Activated CD4-positive, alpha-beta T cell treated with anti-CD3 and anti-CD28 coated beads, Interleukin-2, amount 10 ng/mL, durations not matched to agents 7 days and 5 days (primary cell): ENCODE measurements around the gene GLS. TPM values are rescaled to one million over a fixed set of nuclear protein-coding genes. Genes with fewer than 3 reads are reported as not detected.
A peak's percentile ranks its signal among the peaks of the same experiment; 100 is the strongest.
"Not testable (repeated sequence)": the region's sequence is repeated elsewhere in the genome, so short reads cannot be mapped to it uniquely, and the experiment has no call there.

Experiments
- CTCF ChIA-PET: fragments of 350-600 bp; sonication (Branson Sonifier 250); formaldehyde crosslinking; loops from one replicate; lab custom pipeline; 2021; ENCODE audit warnings: antibody characterized with exemption; lab: Charles Lee
- POLR2A ChIA-PET: fragments of 350-600 bp; sonication (Branson Sonifier 250); formaldehyde crosslinking; loops from one replicate; lab custom pipeline; 2021; ENCODE audit warnings: antibody characterized with exemption; lab: Charles Lee
- DNase-seq: peaks from one replicate; pipeline ENCODE4 v3.0.0-alpha.2; 2020
- H3K27ac Mint-ChIP-seq: one replicate; pipeline ENCODE4 v1.8.0; 2021; ENCODE audit warnings: mild to moderate bottlenecking, moderate library complexity, mixed read lengths
- H3K27me3 Mint-ChIP-seq: one replicate; pipeline ENCODE4 v1.8.0; 2021; ENCODE audit warnings: mixed read lengths
- H3K36me3 Mint-ChIP-seq: one replicate; pipeline ENCODE4 v1.8.0; 2021; ENCODE audit warnings: low read depth, mixed read lengths
- H3K4me1 Mint-ChIP-seq: one replicate; pipeline ENCODE4 v1.8.0; 2021; ENCODE audit warnings: mixed read lengths
- H3K4me3 Mint-ChIP-seq: one replicate; pipeline ENCODE4 v1.8.0; 2021; ENCODE audit warnings: mild to moderate bottlenecking, moderate library complexity, mixed read lengths
- H3K9me3 Mint-ChIP-seq: one replicate; pipeline ENCODE4 v1.8.0; 2021; ENCODE audit warnings: mixed read lengths
- total RNA-seq, 2 experiments: library from RNA; stranded (reverse); gene quantifications; one replicate each; pipeline ENCODE4 v1.2.3, GENCODE V29; 2021

The GLS gene
- total RNA-seq, 2 experiments from 2014 or later: 142 to 155 TPM

DNA sequence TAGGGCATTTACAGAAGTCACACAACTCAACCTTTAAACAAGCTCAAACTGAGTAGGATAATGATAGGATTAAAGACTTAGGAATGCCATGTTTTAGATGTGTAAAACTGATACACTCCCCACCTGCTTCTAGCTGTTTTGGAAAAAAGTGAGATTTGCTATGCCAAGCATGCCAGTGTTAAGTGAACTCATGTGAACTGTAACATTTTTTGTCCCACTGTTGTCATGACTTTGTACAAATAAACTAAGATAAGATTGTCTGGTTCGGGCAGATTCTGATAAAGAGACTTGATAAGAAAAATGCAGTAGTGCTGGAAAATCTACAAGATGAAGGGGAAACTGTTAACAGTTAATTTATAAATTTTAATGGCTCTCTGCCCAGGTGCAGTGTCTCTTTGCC, 66.5 kb downstream of the GLS start:
- no peaks in the 10 kb centered on the region for H3K27me3 Mint-ChIP-seq
- DNase-seq: no peak
- H3K4me1 Mint-ChIP-seq: peaks cover 5% of the 10 kb centered on the region
- no peak overlapping the region for H3K4me3 Mint-ChIP-seq
- CTCF ChIA-PET: interaction anchor here (0.9 to 1.4 kb wide), 7 partner anchors 9 to 97 kb away, joined by 3 to 5 read pairs (median 3); no protein-coding TSS in a partner anchor
- H3K27ac Mint-ChIP-seq: no peak overlapping the region
- POLR2A ChIA-PET: interaction anchor here (0.6 kb wide), 1 partner anchor 64 kb away, joined by 3 read pairs; no protein-coding TSS in a partner anchor
- no peaks in the 10 kb centered on the region for H3K9me3 Mint-ChIP-seq
- H3K36me3 Mint-ChIP-seq: no peaks in the 10 kb centered on the region

DNA sequence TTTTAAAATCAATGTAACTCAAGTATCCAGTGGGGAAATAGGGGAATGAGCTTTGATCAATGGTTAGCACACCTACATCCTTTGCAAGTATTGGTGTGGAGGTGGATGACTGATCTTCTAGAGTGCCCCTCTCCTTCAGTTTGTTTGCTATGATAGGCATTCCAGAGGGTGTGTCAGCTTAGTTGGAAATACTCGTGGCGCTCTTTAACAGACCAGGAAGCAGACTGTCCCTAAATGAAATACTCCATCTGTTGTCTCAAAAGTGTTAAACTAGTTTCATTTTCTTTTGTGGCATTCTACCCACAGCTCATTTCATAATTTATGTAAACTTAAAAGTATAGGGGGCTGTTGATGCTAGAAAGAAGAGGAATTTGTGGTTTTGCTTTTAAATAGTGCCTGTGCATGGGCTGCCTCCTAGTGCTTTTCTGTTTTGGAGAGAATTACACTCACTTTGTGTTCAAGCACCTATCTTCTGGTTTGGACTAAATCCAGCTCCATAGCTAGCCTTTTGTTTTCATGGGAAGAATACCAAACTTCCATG, 67.2 kb downstream of the GLS start:
- H3K4me3 Mint-ChIP-seq: no peak overlapping the region
- H3K27me3 Mint-ChIP-seq: no peaks in the 10 kb centered on the region
- DNase-seq: no peak
- H3K9me3 Mint-ChIP-seq: no peaks in the 10 kb centered on the region
- peak overlapping the region; percentile 80 for H3K27ac Mint-ChIP-seq
- POLR2A ChIA-PET: interaction anchor here (0.6 kb wide), 1 partner anchor 68 kb away, joined by 3 read pairs; no protein-coding TSS in a partner anchor
- no peaks in the 10 kb centered on the region for H3K36me3 Mint-ChIP-seq
- peaks cover 5% of the 10 kb centered on the region for H3K4me1 Mint-ChIP-seq
- CTCF ChIA-PET: interaction anchor here (1.2 to 1.4 kb wide), 7 partner anchors 9 to 98 kb away, joined by 3 to 5 read pairs (median 3); no protein-coding TSS in a partner anchor

GRCh38 chr2:190948671-190949070, 68.0 kb downstream of the GLS start:
- Mint-ChIP-seq H3K36me3 (no peaks in the 10 kb centered on the region), H3K4me3 (no peak overlapping the region), H3K27me3 (no peaks in the 10 kb centered on the region), H3K27ac (no peak overlapping the region), H3K9me3 (no peaks in the 10 kb centered on the region), H3K4me1 (peaks cover 5% of the 10 kb centered on the region)
- ChIA-PET CTCF (interaction anchor here (1.2 to 1.4 kb wide), 4 partner anchors 22 to 98 kb away, joined by 3 to 5 read pairs (median 3); no protein-coding TSS in a partner anchor), POLR2A (interaction anchor here (0.6 kb wide), 1 partner anchor 69 kb away, joined by 3 read pairs; no protein-coding TSS in a partner anchor)
- DNase-seq: no peak

GRCh38 chr2:190950566-190950991, 70.0 kb downstream of the GLS start:
- no peak overlapping the region for H3K27ac Mint-ChIP-seq
- ChIA-PET POLR2A (no interaction called here), CTCF (interaction anchor here (0.6 to 1.8 kb wide), 4 partner anchors 20 to 140 kb away, joined by 3 to 4 read pairs (median 3); no protein-coding TSS in a partner anchor)
- H3K27me3 Mint-ChIP-seq: no peaks in the 10 kb centered on the region
- H3K9me3 Mint-ChIP-seq: no peaks in the 10 kb centered on the region
- H3K36me3 Mint-ChIP-seq: no peaks in the 10 kb centered on the region
- no peak overlapping the region for H3K4me3 Mint-ChIP-seq
- H3K4me1 Mint-ChIP-seq: peaks cover 5% of the 10 kb centered on the region
- no peak for DNase-seq

- Mint-ChIP-seq H3K4me1 (no peaks in the 10 kb centered on the region), H3K27me3 (no peaks in the 10 kb centered on the region), H3K36me3 (peaks cover 8% of the 10 kb centered on the region), H3K4me3 (no peak overlapping the region), H3K27ac (no peak overlapping the region), H3K9me3 (peaks cover 7% of the 10 kb centered on the region)
- CTCF ChIA-PET: interaction anchor here (0.6 kb wide), 1 partner anchor 27 kb away, joined by 3 read pairs; no protein-coding TSS in a partner anchor
- POLR2A ChIA-PET: no interaction called here
- no peak for DNase-seq
Measured at GRCh38 chr2:190953257-190953656, 72.6 kb downstream of the GLS start.

DNA sequence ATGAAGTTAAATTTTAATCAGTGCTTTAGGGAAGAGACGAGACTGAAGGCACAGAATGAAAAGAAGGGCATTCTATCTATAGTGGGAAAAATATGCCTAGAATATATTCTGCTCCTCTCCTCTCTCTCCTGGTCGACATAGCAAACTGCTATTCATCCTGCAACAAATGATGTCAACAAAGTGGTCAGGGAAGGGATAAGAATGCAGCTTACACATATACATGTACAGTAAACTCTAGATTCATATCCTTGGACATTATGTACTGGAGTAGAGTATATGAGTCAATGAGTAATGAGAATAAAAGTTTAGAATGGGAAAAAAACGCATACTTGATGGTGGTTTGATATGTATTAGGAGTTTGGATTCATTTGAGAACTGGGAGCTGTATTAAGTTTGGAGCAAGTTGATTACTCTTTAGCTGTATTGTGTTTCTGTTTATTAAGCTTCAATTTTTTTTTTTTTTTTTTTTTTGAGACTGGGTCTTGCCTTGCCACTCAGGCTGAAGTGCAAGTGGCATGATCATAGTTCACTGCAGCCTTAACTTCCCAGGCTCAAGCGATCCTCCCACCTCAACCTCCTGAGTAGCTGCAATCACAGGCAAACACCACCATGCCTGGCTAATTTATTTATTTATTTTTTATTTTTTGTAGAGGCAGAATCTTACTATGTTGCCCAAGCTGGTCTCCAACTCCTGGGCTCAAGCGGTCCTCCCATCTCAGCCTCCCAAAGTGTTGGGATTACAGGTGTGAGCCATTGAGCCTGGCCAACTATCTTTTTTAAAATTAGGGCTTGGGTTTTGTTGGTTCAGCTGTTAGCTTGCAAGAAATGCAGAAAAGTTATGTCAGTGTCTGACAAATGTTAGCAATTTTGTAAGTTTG, 79.5 kb downstream of the GLS start:
- Mint-ChIP-seq H3K9me3 (peaks cover 7% of the 10 kb centered on the region), H3K4me1 (peaks cover 23% of the 10 kb centered on the region), H3K4me3 (no peak overlapping the region), H3K27me3 (no peaks in the 10 kb centered on the region), H3K36me3 (peaks cover 49% of the 10 kb centered on the region), H3K27ac (peak overlapping the region; percentile 20)
- no peak for DNase-seq
- ChIA-PET POLR2A (no interaction called here), CTCF (interaction anchor here (1.1 kb wide), 1 partner anchor 11 kb away, joined by 4 read pairs; no protein-coding TSS in a partner anchor)

DNA sequence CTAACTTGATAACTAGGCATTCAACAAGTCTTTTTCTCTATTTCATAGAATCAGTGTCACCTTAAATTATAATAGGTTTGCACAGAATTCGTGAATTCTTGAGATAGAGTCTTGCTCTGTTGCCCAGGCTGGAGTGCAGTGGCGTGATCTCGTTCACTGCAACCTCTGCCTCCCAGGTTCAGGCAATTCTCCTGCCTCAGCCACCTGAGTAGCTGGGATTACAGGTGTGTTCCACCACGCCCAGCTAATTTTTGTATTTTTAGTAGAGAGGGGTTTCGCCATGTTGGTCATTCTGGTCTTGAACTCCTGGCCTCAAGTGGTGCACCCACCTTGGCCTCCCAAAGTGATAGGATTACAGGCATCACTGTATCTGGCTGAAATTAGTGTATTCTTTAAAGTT, 80.5 kb downstream of the GLS start:
- POLR2A ChIA-PET: interaction anchor here (0.7 kb wide), 1 partner anchor 27 kb away, joined by 3 read pairs; no protein-coding TSS in a partner anchor
- Mint-ChIP-seq H3K27ac (peak overlapping the region; percentile 46), H3K36me3 (peaks cover 55% of the 10 kb centered on the region), H3K4me1 (peaks cover 31% of the 10 kb centered on the region)
- H3K9me3 Mint-ChIP-seq, CTCF ChIA-PET, DNase-seq, H3K4me3 Mint-ChIP-seq, H3K27me3 Mint-ChIP-seq: not testable (repeated sequence)

- H3K4me1 Mint-ChIP-seq: peaks cover 34% of the 10 kb centered on the region
- ChIA-PET CTCF (interaction anchor here (0.7 kb wide), 1 partner anchor 16 kb away, joined by 3 read pairs; no protein-coding TSS in a partner anchor), POLR2A (no interaction called here)
- peaks cover 58% of the 10 kb centered on the region for H3K36me3 Mint-ChIP-seq
- H3K9me3 Mint-ChIP-seq: no peaks in the 10 kb centered on the region
- peak overlapping the region; percentile 0 for H3K4me3 Mint-ChIP-seq
- peak overlapping the region; percentile 22 for H3K27ac Mint-ChIP-seq
- DNase-seq: no peak
- no peaks in the 10 kb centered on the region for H3K27me3 Mint-ChIP-seq
Measured at GRCh38 chr2:190961918-190962487, 81.4 kb downstream of the GLS start.

DNA sequence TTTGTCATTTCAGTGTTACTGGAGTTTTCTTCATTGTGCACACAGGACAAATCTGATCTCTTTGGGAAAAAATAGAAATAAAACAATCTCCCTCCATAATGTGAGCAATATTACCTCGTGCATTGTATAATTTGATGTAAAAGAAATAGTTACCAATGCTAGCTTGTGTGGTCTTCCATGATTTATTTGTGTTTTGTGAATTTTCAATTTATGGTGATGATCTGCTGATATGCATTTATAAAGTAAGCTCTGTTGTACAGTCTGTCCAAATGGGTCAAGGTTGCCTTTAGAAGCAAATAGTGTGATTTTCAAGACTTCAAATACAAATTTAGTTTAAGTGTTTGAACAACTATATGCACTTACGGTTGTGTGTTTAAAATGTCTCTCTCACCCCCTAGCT, 82.5 kb downstream of the GLS start:
- Mint-ChIP-seq H3K36me3 (peaks cover 64% of the 10 kb centered on the region), H3K4me1 (peaks cover 37% of the 10 kb centered on the region), H3K27ac (peak overlapping the region; percentile 6), H3K9me3 (no peaks in the 10 kb centered on the region), H3K27me3 (no peaks in the 10 kb centered on the region), H3K4me3 (no peak overlapping the region)
- DNase-seq: no peak
- CTCF ChIA-PET: interaction anchor here (0.7 to 1.2 kb wide), 2 partner anchors 11 to 219 kb away, joined by 3 to 4 read pairs; no protein-coding TSS in a partner anchor
- POLR2A ChIA-PET: interaction anchor here (0.6 kb wide), 1 partner anchor 76 kb away, joined by 3 read pairs; no protein-coding TSS in a partner anchor

GRCh38 chr2:190964170-190964795, 83.7 kb downstream of the GLS start:
- Mint-ChIP-seq H3K36me3 (peaks cover 69% of the 10 kb centered on the region), H3K4me1 (peaks cover 42% of the 10 kb centered on the region), H3K27ac (peak overlapping the region; percentile 61), H3K27me3 (no peaks in the 10 kb centered on the region), H3K4me3 (no peak overlapping the region), H3K9me3 (no peaks in the 10 kb centered on the region)
- POLR2A ChIA-PET: no interaction called here
- DNase-seq: peak; percentile 44
- CTCF ChIA-PET: interaction anchor here (1.0 to 1.7 kb wide), 5 partner anchors 10 to 110 kb away, joined by 3 to 6 read pairs (median 3); partner anchors contain the start of gene STAT1

DNA sequence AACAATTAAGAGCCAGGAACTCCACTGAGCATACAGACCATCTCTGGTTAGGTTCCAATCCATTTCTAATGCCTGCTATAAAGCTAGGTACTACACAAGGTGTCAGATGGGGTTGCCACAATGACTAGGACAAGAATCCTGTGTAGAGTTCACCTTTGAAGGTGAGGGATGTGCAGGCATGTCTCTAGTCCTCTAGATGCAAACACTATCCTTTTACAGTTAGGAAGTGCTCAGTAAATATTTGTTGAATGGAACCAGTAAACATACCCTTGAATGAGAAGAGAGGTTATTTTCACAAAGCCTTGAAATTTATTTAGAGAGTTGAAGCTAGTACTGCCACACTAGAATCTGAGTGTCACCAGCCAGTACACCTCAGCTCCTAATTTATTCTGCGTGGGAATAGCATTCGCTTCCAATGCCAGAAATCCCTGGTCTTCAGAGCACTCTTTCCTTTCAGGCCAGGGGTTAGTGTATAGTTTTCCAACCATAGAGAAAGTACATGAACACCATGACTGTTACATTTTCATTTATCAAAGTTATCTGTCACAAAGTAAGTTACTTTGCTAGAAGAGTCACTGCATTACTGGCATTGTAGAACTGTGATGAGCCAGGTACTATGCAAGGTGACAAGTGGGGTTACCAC, 85.1 kb downstream of the GLS start:
- peak overlapping the region; percentile 50 for H3K27ac Mint-ChIP-seq
- H3K4me3 Mint-ChIP-seq: no peak overlapping the region
- H3K4me1 Mint-ChIP-seq: peaks cover 52% of the 10 kb centered on the region
- no peaks in the 10 kb centered on the region for H3K27me3 Mint-ChIP-seq
- no peak for DNase-seq
- H3K9me3 Mint-ChIP-seq: no peaks in the 10 kb centered on the region
- ChIA-PET CTCF (interaction anchor here (0.9 to 1.7 kb wide), 5 partner anchors 9 to 75 kb away, joined by 3 to 6 read pairs (median 3); no protein-coding TSS in a partner anchor), POLR2A (no interaction called here)
- peaks cover 83% of the 10 kb centered on the region for H3K36me3 Mint-ChIP-seq
